H1 (cell line): ENCODE measurements around the gene ALKBH7. TPM values are rescaled to one million over a fixed set of nuclear protein-coding genes. Genes with fewer than 3 reads are reported as not detected.

Experiments
- CTCF ChIA-PET: fragments of 300-600 bp; sonication (Branson Sonifier 250); formaldehyde crosslinking; loops from one replicate; lab custom pipeline; 2021; ENCODE audit not compliant: partially characterized antibody; lab: Charles Lee
- POLR2A ChIA-PET: fragments of 300-600 bp; sonication (Branson Sonifier 250); formaldehyde crosslinking; loops from one replicate; lab custom pipeline; 2021; ENCODE audit warnings: inconsistent platforms; ENCODE audit not compliant: partially characterized antibody; lab: Charles Lee
- DNase-seq, 2 experiments: peaks; one replicate each; pipeline versions ENCODE4 v3.0.0 to v3.0.0-alpha.2; 2010 to 2022; ENCODE audit warnings: low spot score in 2 of 2, low read depth in 1 of 2, mixed read lengths in 1 of 2
- FAIRE-seq: peaks from 2 replicates; lab custom pipeline; 2011; peaks lifted over from hg19 to GRCh38; lab: Jason Lieb, UNC
- H2AFZ ChIP-seq: 2 replicates; pipeline ENCODE4 v1.8.1; 2012; ENCODE audit warnings: low read length, inconsistent platforms
- H2AK5ac ChIP-seq: 2 replicates; pipeline ENCODE4 v1.6.1; 2013; ENCODE audit warnings: low read depth, low read length
- H2BK120ac ChIP-seq: replicated peaks from 2 replicates; pipeline ENCODE3; 2013; ENCODE audit warnings: low read depth, low read length, inconsistent platforms
- H2BK12ac ChIP-seq: 2 replicates; pipeline ENCODE4 v1.6.1; 2013; ENCODE audit warnings: low read depth, low read length
- H2BK15ac ChIP-seq: 2 replicates; pipeline ENCODE4 v1.6.1; 2013; ENCODE audit warnings: low read length
- H2BK20ac ChIP-seq: 2 replicates; pipeline ENCODE4 v1.6.1; 2013; ENCODE audit warnings: low read length
- H2BK5ac ChIP-seq: 2 replicates; pipeline ENCODE4 v1.6.1; 2013; ENCODE audit warnings: low read depth, low read length
- H3K14ac ChIP-seq: 2 replicates; pipeline ENCODE4 v1.6.1; 2013; ENCODE audit warnings: inconsistent platforms; ENCODE audit not compliant: insufficient read length
- H3K18ac ChIP-seq: 2 replicates; pipeline ENCODE4 v1.6.1; 2013; ENCODE audit warnings: low read length; ENCODE audit errors: extremely low read depth
- H3K23ac ChIP-seq: 2 replicates; pipeline ENCODE4 v1.6.1; 2013; ENCODE audit warnings: inconsistent platforms; ENCODE audit not compliant: insufficient read length
- H3K23me2 ChIP-seq: 2 replicates; pipeline ENCODE4 v1.6.1; 2013; ENCODE audit warnings: low read depth, low read length
- H3K27ac ChIP-seq: 2 replicates; pipeline ENCODE4 v1.6.1; 2011; ENCODE audit warnings: low read depth, low read length, inconsistent platforms
- H3K27me3 ChIP-seq, 4 experiments: replicated peaks in 1 of 4; 1 replicate in 1 of 4; 2 replicates in 3 of 4; pipeline versions ENCODE4 v1.6.1 to v1.8.1; 2011 to 2013; ENCODE audit warnings: low read length in 3 of 4, mild to moderate bottlenecking in 3 of 4, inconsistent platforms in 2 of 4, mixed read lengths in 2 of 4, moderate library complexity in 1 of 4; ENCODE audit not compliant: control insufficient read depth in 3 of 4, insufficient read depth in 3 of 4; ENCODE audit errors: extremely low read depth in 1 of 4
- H3K36me3 ChIP-seq, 4 experiments: 2 replicates each; pipeline versions ENCODE4 v1.6.1 to v1.8.1; 2011 to 2013; ENCODE audit warnings: mild to moderate bottlenecking in 4 of 4, low read length in 3 of 4, moderate library complexity in 2 of 4, control low read depth in 1 of 4, inconsistent platforms in 1 of 4; ENCODE audit not compliant: insufficient read depth in 4 of 4, control insufficient read depth in 2 of 4
- H3K4ac ChIP-seq: replicated peaks from 2 replicates; pipeline ENCODE3; 2013; ENCODE audit warnings: low read length, low read depth, mixed read lengths, inconsistent platforms; ENCODE audit not compliant: insufficient read length
- H3K4me1 ChIP-seq, 4 experiments: replicated peaks in 1 of 4; 1 replicate in 1 of 4; 2 replicates in 3 of 4; pipeline versions ENCODE4 v1.6.1 to v1.8.1; 2011 to 2013; ENCODE audit warnings: low read length in 3 of 4, inconsistent platforms in 2 of 4, mixed read lengths in 1 of 4; ENCODE audit not compliant: insufficient read depth in 4 of 4, control insufficient read depth in 3 of 4
- H3K4me2 ChIP-seq, 2 experiments: 2 replicates each; pipeline versions ENCODE4 v1.6.1 to v1.8.1; 2011 to 2013; ENCODE audit warnings: low read depth in 2 of 2, low read length in 2 of 2, control low read depth in 1 of 2, inconsistent platforms in 1 of 2, mild to moderate bottlenecking in 1 of 2; ENCODE audit not compliant: insufficient read depth in 1 of 2
- H3K4me3 ChIP-seq, 4 experiments: fragments of 200-600, 300-600 bp in 1 of 4; sonication (generic), shearing (Covaris generic), sonication (Bioruptor Twin) in 1 of 4; 2 replicates each; pipeline versions ENCODE4 v1.5.1 to v1.8.1; 2011 to 2016; ENCODE audit warnings: low read length in 4 of 4, low read depth in 3 of 4, control low read depth in 2 of 4, inconsistent platforms in 2 of 4, mild to moderate bottlenecking in 2 of 4, mixed read lengths in 1 of 4, moderate library complexity in 1 of 4; ENCODE audit not compliant: insufficient read depth in 2 of 4; ENCODE audit errors: extremely low read depth in 1 of 4
- H3K56ac ChIP-seq: replicated peaks from 2 replicates; pipeline ENCODE3; 2013; ENCODE audit warnings: low read depth, mild to moderate bottlenecking, mixed read lengths, low read length, inconsistent platforms; ENCODE audit not compliant: insufficient read length
- H3K79me1 ChIP-seq: 2 replicates; pipeline ENCODE4 v1.6.1; 2013; ENCODE audit warnings: low read depth, low read length, control low read depth
- H3K79me2 ChIP-seq, 2 experiments: 2 replicates each; pipeline versions ENCODE4 v1.6.1 to v1.8.1; 2012 to 2013; ENCODE audit warnings: low read length in 2 of 2, mild to moderate bottlenecking in 2 of 2, inconsistent platforms in 1 of 2; ENCODE audit not compliant: insufficient read depth in 2 of 2, control insufficient read depth in 1 of 2
- H3K9ac ChIP-seq, 4 experiments: replicated peaks in 1 of 4; 1 replicate in 1 of 4; 2 replicates in 3 of 4; pipeline versions ENCODE4 v1.6.1 to v1.8.1; 2011 to 2013; ENCODE audit warnings: low read depth in 3 of 4, low read length in 3 of 4, control low read depth in 2 of 4, mild to moderate bottlenecking in 2 of 4, moderate library complexity in 2 of 4, inconsistent platforms in 1 of 4; ENCODE audit errors: extremely low read depth in 1 of 4
- H3K9me3 ChIP-seq, 2 experiments: 2 replicates each; pipeline versions ENCODE4 v1.6.1 to v1.8.1; 2012 to 2013; ENCODE audit warnings: mild to moderate bottlenecking in 2 of 2, moderate library complexity in 2 of 2, control low read depth in 1 of 2, inconsistent platforms in 1 of 2, low read depth in 1 of 2, low read length in 1 of 2, mixed read lengths in 1 of 2; ENCODE audit not compliant: insufficient read depth in 2 of 2
- H4K20me1 ChIP-seq, 2 experiments: replicated peaks in 1 of 2; 2 replicates each; pipeline versions ENCODE3 to v1.8.1; 2011 to 2013; ENCODE audit warnings: inconsistent platforms in 2 of 2, low read length in 2 of 2, mild to moderate bottlenecking in 1 of 2; ENCODE audit not compliant: insufficient read depth in 2 of 2, control insufficient read depth in 1 of 2
- H4K5ac ChIP-seq: 2 replicates; pipeline ENCODE4 v1.6.1; 2013; ENCODE audit warnings: low read length, low read depth, mixed read lengths, inconsistent platforms; ENCODE audit not compliant: insufficient read length
- H4K8ac ChIP-seq: 2 replicates; pipeline ENCODE4 v1.8.0; 2013; ENCODE audit warnings: mild to moderate bottlenecking, moderate library complexity, low read length, inconsistent platforms; ENCODE audit not compliant: insufficient read depth; ENCODE audit errors: extremely low read depth
- H4K91ac ChIP-seq: replicated peaks from 2 replicates; pipeline ENCODE3; 2013; ENCODE audit warnings: low read length, mixed read lengths, inconsistent platforms; ENCODE audit not compliant: insufficient read length
- ASH2L ChIP-seq: fragments of 200-600, 300-600 bp; sonication (generic); IDR thresholded peaks from one replicate; pipeline ENCODE4 v1.7.1; 2017; ENCODE audit warnings: low read length
- ATF3 ChIP-seq: IDR thresholded peaks from 2 replicates; pipeline ENCODE4 v1.6.1; 2011; ENCODE audit warnings: low read depth, mild to moderate bottlenecking, low read length; ENCODE audit not compliant: insufficient read depth
- CEBPB ChIP-seq: IDR thresholded peaks from 2 replicates; pipeline ENCODE4 v1.6.1; 2012; ENCODE audit warnings: low read depth, low read length
- KDM4A ChIP-seq: IDR thresholded peaks from one replicate; pipeline ENCODE4 v1.7.1; 2012; ENCODE audit warnings: low read depth, mild to moderate bottlenecking, moderate library complexity, low read length, inconsistent platforms; ENCODE audit not compliant: severe bottlenecking
- MAFK ChIP-seq: IDR thresholded peaks from 2 replicates; pipeline ENCODE4 v1.6.1; 2012; ENCODE audit warnings: low read depth, mild to moderate bottlenecking, improper control_type of control experiment, low read length
- PHF8 ChIP-seq: fragments of 200-600 bp; sonication (generic); conservative IDR thresholded peaks from 2 replicates; pipeline ENCODE4 v1.7.1; 2012; ENCODE audit warnings: low read depth, mild to moderate bottlenecking, inconsistent platforms, low read length, moderate library complexity
- POU5F1 ChIP-seq: IDR thresholded peaks from 2 replicates; pipeline ENCODE4 v1.6.1; 2011; ENCODE audit warnings: low read depth, mild to moderate bottlenecking, low read length, moderate library complexity
- RAD21 ChIP-seq, 2 experiments: IDR thresholded peaks in 1 of 2; conservative IDR thresholded peaks in 1 of 2; 2 replicates each; pipeline ENCODE4 v1.6.1; 2011; ENCODE audit warnings: low read depth in 2 of 2, low read length in 2 of 2, improper control_type of control experiment in 1 of 2, inconsistent platforms in 1 of 2, mild to moderate bottlenecking in 1 of 2, moderate library complexity in 1 of 2
- RNF2 ChIP-seq: fragments of 200-900, 300-1000 bp; sonication (generic); IDR thresholded peaks from 2 replicates; pipeline ENCODE4 v1.7.1; 2016; ENCODE audit warnings: borderline replicate concordance, low read depth, mild to moderate bottlenecking, antibody characterized with exemption, low read length; ENCODE audit not compliant: poor library complexity, severe bottlenecking; ENCODE audit errors: missing control alignments
- SAP30 ChIP-seq: fragments of 300-600 bp; sonication (generic); IDR thresholded peaks from 2 replicates; pipeline ENCODE4 v1.7.1; 2012; ENCODE audit warnings: low read length, moderate library complexity, mild to moderate bottlenecking, inconsistent platforms; ENCODE audit not compliant: insufficient read depth, insufficient replicate concordance
- SP1 ChIP-seq: IDR thresholded peaks from 2 replicates; pipeline ENCODE4 v1.6.1; 2011; ENCODE audit warnings: low read depth, low read length
- SP2 ChIP-seq: IDR thresholded peaks from 2 replicates; pipeline ENCODE4 v1.6.1; 2012; ENCODE audit warnings: mild to moderate bottlenecking, low read length, inconsistent platforms
- WGBS, 2 experiments: shearing (Covaris generic) in 1 of 2; methylation state at CpG; one replicate each; pipeline versions ENCODE4 v1.1.6 to v1.1.7; 2013 to 2015; ENCODE audit warnings: low lambda C conversion rate in 2 of 2, mixed read lengths in 2 of 2, inconsistent platforms in 1 of 2, low coverage in 1 of 2, missing lambda C conversion rate in 1 of 2; ENCODE audit not compliant: insufficient replicate concordance in 2 of 2, insufficient coverage in 1 of 2, insufficient read length in 1 of 2; ENCODE audit errors: extremely low coverage in 1 of 2, missing lambda C conversion rate in 1 of 2; 5-methylcytosine and 5-hydroxymethylcytosine counted together
- polyA plus RNA-seq, 7 experiments: library from polyadenylated mRNA; depleted of rRNA in 3 of 7; stranded (reverse) in 5 of 7; unstranded in 2 of 7; fragments of >200 nt in 5 of 7; fragments of 200-250 nt in 2 of 7; gene quantifications; 1 replicate in 5 of 7; 2 replicates in 1 of 7; 4 replicates in 1 of 7; pipeline versions ENCODE4 v1.2.1 to v1.2.3, GENCODE V29; 2011 to 2013; ENCODE audit warnings: missing spikeins in 2 of 7, mixed read lengths in 2 of 7
- total RNA-seq: library from RNA; stranded (reverse); fragmentation: NEBNext Ultra II Directional; extraction: Animal tissue kit (Norgen Biotek cat#: 25700); gene quantifications from 2 replicates; pipeline ENCODE4 v1.2.1, GENCODE V29; 2021

The ALKBH7 gene
- total and polyA plus RNA-seq, 2 of the 8 experiments (the other 6 are each of a cell fraction or from before 2014, with no cell fraction given) = 66.3 to 100 TPM

GRCh38 chr19:6394831-6395230 is 22.2 kb downstream of the ALKBH7 start:
- Histone ChIP-seq H2BK15ac (no peak overlapping the region), H2BK120ac (no peak overlapping the region), H4K8ac (no peak overlapping the region), H3K4me1 (peaks cover 0 to 8% (median 7%) of the 10 kb centered on the region in 4 experiments; a peak in 5 of 7 replicates)
- no peak for TF ChIP-seq RNF2
- no peak for TF ChIP-seq SAP30
- TF ChIP-seq SP1 = no peak
- TF ChIP-seq MAFK = no peak
- TF ChIP-seq RAD21 (IDR thresholded peaks at IDR 0.05 in 1 of 2, conservative IDR thresholded peaks at IDR 0.05 in 1 of 2; ENCODE audit: low read depth in 2 of 2, low read length in 2 of 2) = no peak
- TF ChIP-seq CEBPB = no peak
- no peak for TF ChIP-seq KDM4A
- TF ChIP-seq POU5F1 = no peak
- TF ChIP-seq PHF8 = no peak
- no peak for TF ChIP-seq ASH2L
- no peak for TF ChIP-seq SP2
- no peak for TF ChIP-seq ATF3
- TF ChIP-seq, all 59 proteins: peak for 0
- peak overlapping the region; percentile 36 for H3K4ac ChIP-seq
- WGBS, 2 experiments = 92% methylated on average over 2 of the region's 3 CpGs; no CpG with 5 or more reads in 1 of the 2 experiments
- H3K4me3 ChIP-seq = peak overlapping the region in 1 of 4 experiments; percentile 22; a peak in 1 of 8 replicates
- no peaks in the 10 kb centered on the region for H3K9me3 ChIP-seq
- FAIRE-seq = no peak
- H3K4me2 ChIP-seq = peak overlapping the region; percentile 54 to 95
- H3K18ac ChIP-seq = no peak overlapping the region; the same call in 1 of the 2 replicates
- no peak overlapping the region for H3K56ac ChIP-seq
- H2AK5ac ChIP-seq = 0 out of 2 replicates have a peak overlapping the region, but pooled peaks have one; percentile 39
- no peak overlapping the region for H2BK20ac ChIP-seq
- H3K79me1 ChIP-seq = peaks cover 6% of the 10 kb centered on the region
- H3K36me3 ChIP-seq = peaks cover 2 to 15% (median 4%) of the 10 kb centered on the region in 4 experiments; a peak in 4 of 8 replicates
- no peak overlapping the region for H3K14ac ChIP-seq
- H4K91ac ChIP-seq = no peak overlapping the region
- H4K5ac ChIP-seq = no peak overlapping the region
- H2BK5ac ChIP-seq = peak overlapping the region; percentile 78
- H3K27me3 ChIP-seq = no peaks in the 10 kb centered on the region
- ChIA-PET POLR2A (interaction anchor here (0.6 to 9.9 kb wide), 6 partner anchors 17 to 207 kb away, joined by 3 to 81 read pairs (median 4); partner anchors contain the start of genes ALKBH7, CLPP, KHSRP and PSPN), CTCF (interaction anchor here (0.6 kb wide), 1 partner anchor 32 kb away, joined by 3 read pairs; no protein-coding TSS in a partner anchor)
- no peaks in the 10 kb centered on the region for H4K20me1 ChIP-seq
- peak overlapping the region; percentile 60; the same call in 1 of the 2 replicates for H3K27ac ChIP-seq
- no peak overlapping the region for H2BK12ac ChIP-seq
- H3K79me2 ChIP-seq = peaks cover 5 to 20% of the 10 kb centered on the region in 2 experiments; a peak in 3 of 4 replicates
- no peak overlapping the region for H3K9ac ChIP-seq
- no peak overlapping the region for H2AFZ ChIP-seq
- H3K23ac ChIP-seq = no peak overlapping the region
- DNase-seq = no peak
- peaks cover 7% of the 10 kb centered on the region for H3K23me2 ChIP-seq
